ENCODE data around the gene ASIC1. TPM values are rescaled to one million over a fixed set of nuclear protein-coding genes. Genes with fewer than 3 reads are reported as not detected.

The ASIC1 gene
- total RNA-seq, 2 donors from 2014 or later, result 4.2 to 5.2 TPM

- Mint-ChIP-seq H3K36me3 (ENCODE audit: low read depth) (no peaks in the 10 kb centered on the region), H3K4me3 (peak overlapping the region; percentile 69), H3K9me3 (no peaks in the 10 kb centered on the region), H3K4me1 (peaks cover 9% of the 10 kb centered on the region), H3K27me3 (ENCODE audit: insufficient read depth) (peaks cover 91% of the 10 kb centered on the region), H3K27ac (no peak overlapping the region)
- Histone ChIP-seq H3K4me1 (ENCODE audit: control insufficient read depth, insufficient read depth, low read length) (no peaks in the 10 kb centered on the region), H3K9me3 (ENCODE audit: control insufficient read depth, low read length) (no peaks in the 10 kb centered on the region), H3K4me3 (ENCODE audit: low read length) (no peak overlapping the region), H3K27ac (ENCODE audit: low read depth, low read length) (no peak overlapping the region), H3K9ac (ENCODE audit: extremely low read depth, low read length, poor library complexity, severe bottlenecking) (no peak overlapping the region), H3K36me3 (ENCODE audit: control insufficient read depth, insufficient read depth, low read length) (no peaks in the 10 kb centered on the region), H3K27me3 (ENCODE audit: control insufficient read depth, insufficient read depth, low read length, poor library complexity, severe bottlenecking) (peaks cover 69% of the 10 kb centered on the region)
- no peak for TF ChIP-seq CTCF (conservative IDR thresholded peaks at IDR 0.05)
- no peak for DNase-seq
- WGBS, 2 experiments (ENCODE audit: insufficient coverage in 1 of 2, insufficient read length in 1 of 2), result 91 to 94% methylated on average over 5 to 15 of the region's 15 CpGs
These were observed 1.4 kb downstream of the ASIC1 start for GRCh38 chr12:50058743-50059312.

DNA sequence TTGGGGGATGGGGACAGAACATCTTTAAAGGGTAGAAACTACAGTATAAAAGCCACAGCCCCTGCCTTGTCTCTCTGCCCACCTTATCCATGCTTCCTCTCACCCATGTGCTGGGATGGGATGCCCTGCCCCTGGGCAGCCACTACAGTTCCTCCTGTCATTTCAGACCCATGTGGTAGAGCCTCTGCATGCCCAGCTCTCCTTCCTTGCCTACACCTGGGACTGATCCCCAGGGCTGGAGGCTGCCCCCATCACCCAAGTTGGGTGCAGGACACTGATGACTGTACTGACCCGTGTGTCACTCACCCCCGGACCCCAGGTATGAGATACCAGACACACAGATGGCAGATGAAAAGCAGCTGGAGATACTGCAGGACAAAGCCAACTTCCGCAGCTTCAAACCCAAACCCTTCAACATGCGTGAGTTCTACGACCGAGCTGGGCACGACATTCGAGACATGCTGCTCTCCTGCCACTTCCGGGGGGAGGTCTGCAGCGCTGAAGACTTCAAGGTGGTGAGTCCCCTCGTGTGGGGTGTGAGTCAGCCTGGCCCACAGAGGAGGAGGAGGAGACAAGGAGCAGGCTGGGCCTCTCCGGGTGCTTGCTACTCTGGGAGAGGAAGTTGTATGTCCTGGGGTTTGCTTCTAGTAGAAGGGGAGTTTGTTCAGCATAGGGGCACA is 2.2 kb downstream of the ASIC1 start:
- Histone ChIP-seq H3K9ac (ENCODE audit: extremely low read depth, low read length, poor library complexity, severe bottlenecking) (no peak overlapping the region), H3K27ac (ENCODE audit: low read depth, low read length) (no peak overlapping the region), H3K36me3 (ENCODE audit: control insufficient read depth, insufficient read depth, low read length) (no peaks in the 10 kb centered on the region), H3K4me3 (ENCODE audit: low read length) (no peak overlapping the region), H3K27me3 (ENCODE audit: control insufficient read depth, insufficient read depth, low read length, poor library complexity, severe bottlenecking) (peaks cover 66% of the 10 kb centered on the region), H3K9me3 (ENCODE audit: control insufficient read depth, low read length) (no peaks in the 10 kb centered on the region), H3K4me1 (ENCODE audit: control insufficient read depth, insufficient read depth, low read length) (no peaks in the 10 kb centered on the region)
- no peak for TF ChIP-seq CTCF (conservative IDR thresholded peaks at IDR 0.05)
- Mint-ChIP-seq H3K4me1 (peaks cover 9% of the 10 kb centered on the region), H3K36me3 (ENCODE audit: low read depth) (no peaks in the 10 kb centered on the region), H3K9me3 (no peaks in the 10 kb centered on the region), H3K4me3 (no peak overlapping the region), H3K27me3 (ENCODE audit: insufficient read depth) (peaks cover 89% of the 10 kb centered on the region), H3K27ac (no peak overlapping the region)
- WGBS, 2 experiments (ENCODE audit: insufficient coverage in 1 of 2, insufficient read length in 1 of 2), result 74 to 80% methylated on average over 7 to 12 of the region's 12 CpGs
- DNase-seq, result no peak

- H3K36me3 ChIP-seq (ENCODE audit: control insufficient read depth, insufficient read depth, low read length), result no peaks in the 10 kb centered on the region
- no peaks in the 10 kb centered on the region for H3K4me1 ChIP-seq (ENCODE audit: control insufficient read depth, insufficient read depth, low read length)
- H3K4me3 ChIP-seq (ENCODE audit: low read length), result no peak overlapping the region
- Mint-ChIP-seq H3K27me3 (ENCODE audit: insufficient read depth) (peaks cover 90% of the 10 kb centered on the region), H3K36me3 (ENCODE audit: low read depth) (no peaks in the 10 kb centered on the region), H3K27ac (no peak overlapping the region), H3K4me3 (no peak overlapping the region), H3K9me3 (no peaks in the 10 kb centered on the region), H3K4me1 (peaks cover 9% of the 10 kb centered on the region)
- no peak for DNase-seq
- H3K9me3 ChIP-seq (ENCODE audit: control insufficient read depth, low read length), result no peaks in the 10 kb centered on the region
- H3K9ac ChIP-seq (ENCODE audit: extremely low read depth, low read length, poor library complexity, severe bottlenecking), result no peak overlapping the region
- WGBS, 2 experiments (ENCODE audit: insufficient coverage in 1 of 2, insufficient read length in 1 of 2), result 84% methylated on average over 3 of the region's 4 CpGs; no CpG with 5 or more reads in 1 of the 2 experiments
- TF ChIP-seq CTCF (conservative IDR thresholded peaks at IDR 0.05), result no peak
- no peak overlapping the region for H3K27ac ChIP-seq (ENCODE audit: low read depth, low read length)
- H3K27me3 ChIP-seq (ENCODE audit: control insufficient read depth, insufficient read depth, low read length, poor library complexity, severe bottlenecking), result peaks cover 66% of the 10 kb centered on the region
These were observed 2.7 kb downstream of the ASIC1 start for GRCh38 chr12:50060120-50060468.
